Smooth muscle cell (in vitro differentiated cells): ENCODE results near the gene MACROD2. TPM values are rescaled to one million over a fixed set of nuclear protein-coding genes. Genes with fewer than 3 reads are reported as not detected.

Experiments
- DNase-seq: peaks from one replicate; lab custom pipeline; 2025; ENCODE audit not compliant: unreplicated experiment; lab: John Stamatoyannopoulos, UW
- H2AFZ ChIP-seq: fragments of 200-600 bp; sonication (generic); 2 replicates; pipeline ENCODE4 v1.6.0; 2016; ENCODE audit warnings: antibody characterized with exemption, low read depth, mild to moderate bottlenecking
- H3F3A ChIP-seq: fragments of 200-600 bp; sonication (generic); 2 replicates; pipeline ENCODE4 v1.6.0; 2017; ENCODE audit warnings: antibody characterized with exemption, low read depth
- H3K27ac ChIP-seq: fragments of 200-600 bp; sonication (generic); 2 replicates; pipeline ENCODE4 v1.5.1; 2016; ENCODE audit warnings: low read depth, mild to moderate bottlenecking
- H3K27me3 ChIP-seq: fragments of 200-600 bp; sonication (generic); 2 replicates; pipeline ENCODE4 v1.6.1; 2016; ENCODE audit warnings: low read depth, mild to moderate bottlenecking
- H3K36me3 ChIP-seq: fragments of 200-600 bp; sonication (generic); 2 replicates; pipeline ENCODE4 v1.5.1; 2016; ENCODE audit warnings: low read depth
- H3K4me1 ChIP-seq: fragments of 200-600 bp; sonication (generic); 2 replicates; pipeline ENCODE4 v1.5.1; 2016; ENCODE audit warnings: low read depth
- H3K4me2 ChIP-seq: fragments of 200-600 bp; sonication (generic); 2 replicates; pipeline ENCODE4 v1.6.0; 2016; ENCODE audit warnings: mild to moderate bottlenecking
- H3K4me3 ChIP-seq: fragments of 200-600 bp; sonication (generic); 2 replicates; pipeline ENCODE4 v1.5.1; 2016; ENCODE audit warnings: mild to moderate bottlenecking
- H3K79me2 ChIP-seq: fragments of 200-600 bp; sonication (generic); 2 replicates; pipeline ENCODE4 v1.6.0; 2016; ENCODE audit warnings: low read depth, mild to moderate bottlenecking
- H3K9ac ChIP-seq: fragments of 200-600 bp; sonication (generic); 2 replicates; pipeline ENCODE4 v1.6.0; 2016; ENCODE audit warnings: low read depth
- H3K9me3 ChIP-seq: fragments of 200-600 bp; sonication (generic); replicated peaks from 2 replicates; pipeline ENCODE4 v1.5.1; 2016; ENCODE audit warnings: low read depth
- H4K20me1 ChIP-seq: fragments of 200-600 bp; sonication (generic); 2 replicates; pipeline ENCODE4 v1.6.0; 2016; ENCODE audit warnings: low read depth
- CTCF ChIP-seq: fragments of 200-600 bp; sonication (generic); IDR thresholded peaks from 2 replicates; pipeline ENCODE4 v1.5.1; 2017; ENCODE audit warnings: borderline replicate concordance, mild to moderate bottlenecking, antibody characterized with exemption; ENCODE audit not compliant: insufficient read depth, poor library complexity, severe bottlenecking
- WGBS: methylation state at CpG from one replicate; pipeline ENCODE4 v1.1.7; 2016; ENCODE audit warnings: low lambda C conversion rate; 5-methylcytosine and 5-hydroxymethylcytosine counted together
- polyA plus RNA-seq: library from polyadenylated mRNA; unstranded; fragments of >200 nt; fragmentation: Nextera tagmentation; extraction: Ambion mirVana; gene quantifications from 2 replicates; pipeline ENCODE4 v1.2.1, GENCODE V29; 2016
- total RNA-seq: library from RNA; depleted of rRNA; stranded (reverse); fragments of >200 nt; gene quantifications from 2 replicates; pipeline ENCODE4 v1.2.3, GENCODE V29; 2014

MACROD2 gene
- total and polyA plus RNA-seq, 2 experiments from 2014 or later, result 0.04 to 0.32 TPM

- no peak overlapping the region for H3K27ac ChIP-seq
- no peaks in the 10 kb centered on the region for H3K9me3 ChIP-seq
- H3K79me2 ChIP-seq, result no peaks in the 10 kb centered on the region
- no peak overlapping the region for H3K4me2 ChIP-seq
- DNase-seq, result no peak
- H3K27me3 ChIP-seq, result no peaks in the 10 kb centered on the region
- no peak for TF ChIP-seq CTCF
- 33% methylated on average over 3 of the region's 3 CpGs for WGBS
- no peaks in the 10 kb centered on the region for H3K36me3 ChIP-seq
- no peak overlapping the region for H3K9ac ChIP-seq
- no peak overlapping the region for H3K4me3 ChIP-seq
- H4K20me1 ChIP-seq, result no peaks in the 10 kb centered on the region
- no peak overlapping the region for H2AFZ ChIP-seq
- no peaks in the 10 kb centered on the region for H3F3A ChIP-seq
- H3K4me1 ChIP-seq, result no peaks in the 10 kb centered on the region
Observed at GRCh38 chr20:15036948-15037347, 1041.6 kb downstream of the MACROD2 start.

GRCh38 chr20:15039088-15039752, 1043.9 kb downstream of the MACROD2 start:
- 84% methylated on average over 2 of the region's 2 CpGs for WGBS
- H3K4me2 ChIP-seq, result no peak overlapping the region
- no peaks in the 10 kb centered on the region for H3K79me2 ChIP-seq
- no peaks in the 10 kb centered on the region for H3K27me3 ChIP-seq
- H3K4me1 ChIP-seq, result no peaks in the 10 kb centered on the region
- TF ChIP-seq CTCF, result no peak
- H3K27ac ChIP-seq, result no peak overlapping the region
- no peaks in the 10 kb centered on the region for H4K20me1 ChIP-seq
- H3K4me3 ChIP-seq, result no peak overlapping the region
- H3K36me3 ChIP-seq, result no peaks in the 10 kb centered on the region
- no peak overlapping the region for H3K9ac ChIP-seq
- no peak for DNase-seq
- no peaks in the 10 kb centered on the region for H3K9me3 ChIP-seq
- no peak overlapping the region for H2AFZ ChIP-seq
- H3F3A ChIP-seq, result no peaks in the 10 kb centered on the region

GRCh38 chr20:15042723-15043122, 1047.4 kb downstream of the MACROD2 start:
- DNase-seq, result no peak
- Histone ChIP-seq H3F3A (no peaks in the 10 kb centered on the region), H2AFZ (no peak overlapping the region), H3K27me3 (no peaks in the 10 kb centered on the region), H3K36me3 (no peaks in the 10 kb centered on the region), H3K4me3 (no peak overlapping the region), H3K9ac (no peak overlapping the region), H3K4me2 (no peak overlapping the region), H3K79me2 (no peaks in the 10 kb centered on the region), H3K27ac (no peak overlapping the region), H3K9me3 (no peaks in the 10 kb centered on the region), H3K4me1 (no peaks in the 10 kb centered on the region), H4K20me1 (no peaks in the 10 kb centered on the region)
- WGBS, result 96% methylated on average over 1 of the region's 1 CpG
- TF ChIP-seq CTCF, result no peak

- H3K79me2 ChIP-seq, result no peaks in the 10 kb centered on the region
- no peak overlapping the region for H3K4me2 ChIP-seq
- H3K9me3 ChIP-seq, result no peaks in the 10 kb centered on the region
- H3F3A ChIP-seq, result no peaks in the 10 kb centered on the region
- no peak overlapping the region for H3K9ac ChIP-seq
- no peaks in the 10 kb centered on the region for H3K36me3 ChIP-seq
- H3K4me1 ChIP-seq, result no peaks in the 10 kb centered on the region
- WGBS, result 77% methylated on average over 4 of the region's 4 CpGs
- H3K27ac ChIP-seq, result no peak overlapping the region
- peak overlapping the region; percentile 69 for H2AFZ ChIP-seq
- TF ChIP-seq CTCF, result no peak
- H3K27me3 ChIP-seq, result no peaks in the 10 kb centered on the region
- no peak for DNase-seq
- H4K20me1 ChIP-seq, result no peaks in the 10 kb centered on the region
- no peak overlapping the region for H3K4me3 ChIP-seq
Observed at GRCh38 chr20:15045246-15045645, 1049.9 kb downstream of the MACROD2 start.
